ENCODE measurements around the gene LZTR1. TPM values are rescaled to one million over a fixed set of nuclear protein-coding genes. Genes with fewer than 3 reads are reported as not detected.
"Not testable (repeated sequence)": the region's sequence is repeated elsewhere in the genome, so short reads cannot be mapped to it uniquely, and the experiment has no call there.

Gene LZTR1
- polyA plus RNA-seq, 1 experiment, result 28.3 TPM

DNA sequence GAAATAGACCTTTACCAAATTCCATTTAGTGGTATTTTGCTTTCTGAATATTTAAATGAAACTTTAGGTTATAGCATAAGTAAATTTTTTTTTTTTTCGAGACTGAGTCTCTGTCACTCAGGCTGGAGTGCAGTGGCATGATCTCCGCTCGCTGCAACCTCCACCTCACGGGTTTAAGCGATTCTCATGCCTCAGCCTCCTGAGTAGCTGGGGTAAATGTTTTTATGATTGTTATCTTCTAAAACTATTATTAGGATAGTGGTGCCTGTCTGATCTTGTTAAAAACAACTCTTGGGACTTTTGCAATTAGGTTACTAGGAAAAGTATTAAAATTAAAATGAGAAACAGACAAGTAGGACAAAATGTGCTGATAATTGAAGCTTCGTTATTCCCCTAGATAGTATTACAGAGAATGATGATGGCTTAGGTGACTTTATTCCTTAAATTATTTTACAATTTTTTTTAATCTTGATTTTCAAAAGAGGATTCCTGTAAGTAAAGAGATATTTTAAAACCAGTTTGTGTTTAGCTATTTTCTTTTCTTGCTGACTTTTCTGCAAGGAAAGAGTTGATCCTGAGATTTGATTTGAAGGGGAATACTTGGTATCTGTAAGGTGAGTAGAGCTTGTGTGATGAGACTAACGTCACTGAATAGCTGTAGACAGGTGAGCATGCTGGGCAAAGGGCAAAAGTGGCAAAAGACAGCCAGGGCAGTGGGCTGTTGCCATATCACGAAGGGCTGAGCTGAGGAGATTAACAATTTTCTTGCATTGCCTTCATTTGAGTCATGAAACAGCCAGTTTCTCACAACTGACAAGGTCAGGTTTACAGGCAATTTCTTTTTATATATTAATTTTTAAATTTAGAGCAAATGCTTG, 44.1 kb upstream of the LZTR1 start:
- TF ChIP-seq, protein P1, sequence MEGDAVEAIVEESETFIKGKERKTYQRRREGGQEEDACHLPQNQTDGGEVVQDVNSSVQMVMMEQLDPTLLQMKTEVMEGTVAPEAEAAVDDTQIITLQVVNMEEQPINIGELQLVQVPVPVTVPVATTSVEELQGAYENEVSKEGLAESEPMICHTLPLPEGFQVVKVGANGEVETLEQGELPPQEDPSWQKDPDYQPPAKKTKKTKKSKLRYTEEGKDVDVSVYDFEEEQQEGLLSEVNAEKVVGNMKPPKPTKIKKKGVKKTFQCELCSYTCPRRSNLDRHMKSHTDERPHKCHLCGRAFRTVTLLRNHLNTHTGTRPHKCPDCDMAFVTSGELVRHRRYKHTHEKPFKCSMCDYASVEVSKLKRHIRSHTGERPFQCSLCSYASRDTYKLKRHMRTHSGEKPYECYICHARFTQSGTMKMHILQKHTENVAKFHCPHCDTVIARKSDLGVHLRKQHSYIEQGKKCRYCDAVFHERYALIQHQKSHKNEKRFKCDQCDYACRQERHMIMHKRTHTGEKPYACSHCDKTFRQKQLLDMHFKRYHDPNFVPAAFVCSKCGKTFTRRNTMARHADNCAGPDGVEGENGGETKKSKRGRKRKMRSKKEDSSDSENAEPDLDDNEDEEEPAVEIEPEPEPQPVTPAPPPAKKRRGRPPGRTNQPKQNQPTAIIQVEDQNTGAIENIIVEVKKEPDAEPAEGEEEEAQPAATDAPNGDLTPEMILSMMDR (IDR thresholded peaks at IDR 0.05; ENCODE audit: low read depth, low read length), result no peak
- POLR2A ChIA-PET, result interaction anchor here (0.7 kb wide), 1 partner anchor 65 kb away, joined by 3 read pairs; no protein-coding TSS in a partner anchor
- Histone ChIP-seq H3K27ac (ENCODE audit: low read depth, low read length) (no peak overlapping the region), H3K27me3 (ENCODE audit: control insufficient read depth, insufficient read depth, low read length) (no peaks in the 10 kb centered on the region), H3K4me3 (ENCODE audit: low read depth, low read length) (no peak overlapping the region), H3K9me3 (ENCODE audit: control insufficient read depth, insufficient read depth, low read length) (no peaks in the 10 kb centered on the region)
- CTCF ChIA-PET, result interaction anchor here (0.6 to 1.4 kb wide), 4 partner anchors 17 to 52 kb away, joined by 3 to 8 read pairs (median 5); partner anchors contain the start of gene CRKL
- DNase-seq (ENCODE audit: low read depth, low spot score), result no peak

DNA sequence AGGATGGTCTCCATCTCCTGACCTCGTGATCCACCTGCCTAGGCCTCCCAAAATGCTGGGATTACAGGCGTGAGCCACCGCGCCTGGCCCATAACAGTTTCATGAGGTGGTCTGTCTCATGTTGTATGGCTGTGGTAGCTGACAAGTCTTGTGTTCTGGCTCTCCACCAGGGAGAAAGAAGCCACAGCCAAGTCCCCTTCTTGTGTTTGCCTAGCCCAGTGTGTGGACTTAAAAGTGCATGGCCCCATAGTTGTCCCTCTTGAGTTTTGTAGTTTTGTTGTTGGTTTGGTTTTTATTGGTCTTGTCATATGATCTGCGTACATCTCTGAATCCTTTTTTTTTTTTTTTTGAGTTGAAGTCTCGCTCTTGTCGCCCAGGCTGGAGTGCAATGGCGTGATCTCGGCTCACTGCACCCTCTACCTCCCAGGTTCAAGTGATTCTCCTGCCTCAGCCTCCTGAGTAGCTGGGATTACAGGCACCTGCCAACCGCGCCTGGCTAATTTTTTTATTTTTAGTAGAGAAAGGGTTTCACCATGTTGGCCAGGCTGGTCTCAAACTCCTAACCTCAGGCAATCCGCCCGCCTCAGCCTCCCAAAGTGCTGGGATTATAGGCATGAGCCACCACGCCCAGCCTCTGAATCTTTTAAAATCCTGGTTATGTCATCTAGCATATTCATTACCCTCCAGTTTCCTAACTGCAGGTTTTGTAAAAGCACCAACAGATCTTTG, 42.5 kb upstream of the LZTR1 start:
- not testable (repeated sequence) for H3K9me3 ChIP-seq (ENCODE audit: control insufficient read depth, insufficient read depth, low read length); H3K4me3 ChIP-seq (ENCODE audit: low read depth, low read length); H3K27me3 ChIP-seq (ENCODE audit: control insufficient read depth, insufficient read depth, low read length); H3K27ac ChIP-seq (ENCODE audit: low read depth, low read length); DNase-seq (ENCODE audit: low read depth, low spot score)
- ChIA-PET CTCF (interaction anchor here (1.1 kb wide), 1 partner anchor 69 kb away, joined by 3 read pairs; no protein-coding TSS in a partner anchor), POLR2A (interaction anchor here (0.6 to 0.7 kb wide), 4 partner anchors 18 to 517 kb away, joined by 3 to 12 read pairs (median 4); no protein-coding TSS in a partner anchor)

DNA sequence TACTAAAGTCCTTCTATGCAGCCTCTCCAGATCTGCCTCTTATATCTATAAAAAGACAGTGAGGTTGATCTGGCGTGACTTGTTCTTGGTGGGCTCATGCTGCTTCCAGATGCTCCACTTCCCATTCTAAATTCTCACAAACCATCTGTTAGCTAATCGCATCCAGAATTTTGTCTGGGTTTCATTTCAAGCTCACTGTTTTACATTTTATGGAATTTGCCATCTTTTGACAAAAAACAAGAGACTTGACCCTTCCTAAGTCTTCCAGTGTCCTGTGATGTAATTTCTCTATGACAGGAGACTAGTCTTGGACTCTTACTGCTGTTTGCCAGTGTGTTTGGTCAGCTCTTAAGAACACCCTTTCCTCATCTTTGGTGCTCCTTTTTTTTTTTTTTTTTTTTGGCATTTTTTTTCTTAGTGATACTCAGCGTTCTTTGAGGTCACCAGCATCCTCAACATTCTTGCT, 41.9 kb upstream of the LZTR1 start:
- ChIA-PET POLR2A (interaction anchor here (0.6 to 0.7 kb wide), 3 partner anchors 19 to 517 kb away, joined by 3 to 12 read pairs (median 4); no protein-coding TSS in a partner anchor), CTCF (interaction anchor here (1.1 kb wide), 1 partner anchor 69 kb away, joined by 3 read pairs; no protein-coding TSS in a partner anchor)
- Histone ChIP-seq H3K27ac (ENCODE audit: low read depth, low read length) (no peak overlapping the region), H3K4me3 (ENCODE audit: low read depth, low read length) (no peak overlapping the region), H3K27me3 (ENCODE audit: control insufficient read depth, insufficient read depth, low read length) (no peaks in the 10 kb centered on the region), H3K9me3 (ENCODE audit: control insufficient read depth, insufficient read depth, low read length) (no peaks in the 10 kb centered on the region)
- TF ChIP-seq, protein P1 (IDR thresholded peaks at IDR 0.05; ENCODE audit: low read depth, low read length), result no peak
- DNase-seq (ENCODE audit: low read depth, low spot score), result no peak

DNA sequence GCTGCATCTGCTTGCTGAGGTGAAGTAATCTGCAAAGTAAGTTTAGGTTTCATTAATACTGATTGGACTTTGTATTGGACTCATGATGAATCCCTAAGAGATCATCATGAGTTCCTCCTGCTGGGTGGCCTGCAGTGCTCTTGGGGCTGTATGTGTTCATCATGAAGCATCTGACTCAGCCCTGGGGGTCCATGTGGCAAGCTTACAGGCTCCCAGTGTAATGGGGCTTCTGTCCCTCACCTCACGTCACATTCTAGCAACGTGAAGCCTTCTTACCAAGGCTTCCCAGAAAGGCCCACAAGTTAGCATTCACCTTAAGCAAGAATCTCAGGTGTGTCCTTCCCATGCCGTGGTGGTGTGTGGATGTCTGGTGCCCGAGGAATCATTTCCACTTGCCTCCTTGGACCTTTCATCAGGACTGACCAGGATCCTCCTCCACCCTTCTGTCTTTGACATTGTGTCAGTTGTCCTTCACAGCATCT, 41.2 kb upstream of the LZTR1 start:
- Histone ChIP-seq H3K9me3 (ENCODE audit: control insufficient read depth, insufficient read depth, low read length) (no peaks in the 10 kb centered on the region), H3K27me3 (ENCODE audit: control insufficient read depth, insufficient read depth, low read length) (no peaks in the 10 kb centered on the region), H3K27ac (ENCODE audit: low read depth, low read length) (no peak overlapping the region), H3K4me3 (ENCODE audit: low read depth, low read length) (no peak overlapping the region)
- ChIA-PET POLR2A (interaction anchor here (0.7 kb wide), 1 partner anchor 10 kb away, joined by 3 read pairs; no protein-coding TSS in a partner anchor), CTCF (interaction anchor here (1.1 kb wide), 1 partner anchor 70 kb away, joined by 3 read pairs; no protein-coding TSS in a partner anchor)
- no peak for DNase-seq (ENCODE audit: low read depth, low spot score)
- TF ChIP-seq, protein P1 (IDR thresholded peaks at IDR 0.05; ENCODE audit: low read depth, low read length), result no peak

DNA sequence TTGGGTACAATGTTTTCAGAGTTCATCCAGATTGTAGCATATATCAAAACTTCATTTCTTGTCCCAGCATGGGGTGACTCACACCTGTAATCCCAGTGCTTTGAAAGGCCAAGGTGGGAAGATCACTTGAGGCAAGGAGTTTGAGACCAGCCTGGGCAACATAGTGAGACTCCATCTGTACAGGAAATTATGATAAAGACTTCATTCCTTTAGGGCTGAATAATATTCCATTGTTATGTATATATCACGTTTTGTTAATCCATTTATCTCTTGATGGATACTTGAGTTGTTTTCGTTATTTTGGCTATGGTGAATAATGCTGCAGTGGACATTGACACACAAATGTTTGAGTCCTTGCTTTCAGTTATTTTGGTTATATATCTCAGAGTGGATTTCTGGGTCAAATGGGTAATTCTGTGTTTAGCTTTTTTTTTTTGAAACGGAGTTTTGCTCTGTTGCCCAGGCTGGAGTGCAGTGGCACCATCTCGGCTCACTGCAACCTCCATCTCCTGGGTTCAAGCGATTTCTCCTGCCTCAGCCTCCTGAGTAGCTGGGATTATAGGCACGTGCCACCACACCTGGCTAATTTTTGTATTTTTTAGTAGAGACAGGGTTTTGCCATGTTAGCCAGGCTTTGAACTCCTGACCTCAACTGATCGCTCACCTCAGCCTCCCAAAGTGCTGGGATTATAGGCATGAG, 39.7 kb upstream of the LZTR1 start:
- H3K27me3 ChIP-seq (ENCODE audit: control insufficient read depth, insufficient read depth, low read length); DNase-seq (ENCODE audit: low read depth, low spot score); CTCF ChIA-PET; H3K27ac ChIP-seq (ENCODE audit: low read depth, low read length); POLR2A ChIA-PET; H3K9me3 ChIP-seq (ENCODE audit: control insufficient read depth, insufficient read depth, low read length); H3K4me3 ChIP-seq (ENCODE audit: low read depth, low read length): not testable (repeated sequence)
